NCI-H1930 (cell line): Measurements from ENCODE around the gene GPR153.

Source experiments
- DNase-seq, 2 experiments: peaks; one replicate each; lab custom pipeline; 2025; lab: John Stamatoyannopoulos, UW

Gene GPR153

DNA sequence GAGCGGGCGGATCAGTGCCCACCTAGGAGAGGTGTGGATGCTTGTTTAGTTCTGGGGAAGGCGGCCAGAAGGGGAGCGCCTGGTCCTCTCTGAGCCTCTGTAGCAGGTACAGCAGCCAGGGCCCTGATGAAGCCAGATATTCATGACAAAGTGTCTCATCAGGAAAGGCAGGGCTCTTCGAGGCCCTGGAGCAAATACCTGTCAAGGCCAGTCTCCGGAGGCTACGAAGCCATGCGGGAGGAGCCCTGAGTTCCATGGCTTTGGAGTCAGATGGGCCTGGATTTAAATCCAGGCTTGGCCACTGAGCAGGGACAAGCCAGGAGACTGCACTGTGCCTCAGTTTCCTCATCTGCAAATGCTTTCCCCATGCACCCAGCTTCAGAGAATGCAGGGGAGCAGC is 25.4 kb upstream of the GPR153 start:
- DNase-seq = no peak

DNA sequence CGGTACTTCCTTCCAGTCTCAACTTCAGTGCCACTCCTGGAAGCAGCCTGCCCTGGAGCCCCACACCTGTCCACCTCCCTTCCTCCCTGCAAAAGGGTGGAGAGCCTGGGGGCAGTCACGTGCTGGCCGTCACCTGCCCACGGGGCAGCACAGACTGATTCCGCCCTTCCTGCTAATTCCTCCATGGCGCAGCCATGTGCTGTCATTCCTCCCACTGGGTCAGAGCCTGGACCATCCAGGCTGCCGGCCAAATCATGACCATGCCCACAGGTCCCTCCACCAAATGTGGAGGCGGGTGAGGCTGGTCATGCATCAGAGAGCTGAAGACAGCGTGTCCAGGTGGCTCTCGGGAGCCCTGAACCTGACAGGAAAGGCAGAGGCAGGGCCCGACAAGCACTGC is 24.4 kb upstream of the GPR153 start:
- DNase-seq = no peak

DNA sequence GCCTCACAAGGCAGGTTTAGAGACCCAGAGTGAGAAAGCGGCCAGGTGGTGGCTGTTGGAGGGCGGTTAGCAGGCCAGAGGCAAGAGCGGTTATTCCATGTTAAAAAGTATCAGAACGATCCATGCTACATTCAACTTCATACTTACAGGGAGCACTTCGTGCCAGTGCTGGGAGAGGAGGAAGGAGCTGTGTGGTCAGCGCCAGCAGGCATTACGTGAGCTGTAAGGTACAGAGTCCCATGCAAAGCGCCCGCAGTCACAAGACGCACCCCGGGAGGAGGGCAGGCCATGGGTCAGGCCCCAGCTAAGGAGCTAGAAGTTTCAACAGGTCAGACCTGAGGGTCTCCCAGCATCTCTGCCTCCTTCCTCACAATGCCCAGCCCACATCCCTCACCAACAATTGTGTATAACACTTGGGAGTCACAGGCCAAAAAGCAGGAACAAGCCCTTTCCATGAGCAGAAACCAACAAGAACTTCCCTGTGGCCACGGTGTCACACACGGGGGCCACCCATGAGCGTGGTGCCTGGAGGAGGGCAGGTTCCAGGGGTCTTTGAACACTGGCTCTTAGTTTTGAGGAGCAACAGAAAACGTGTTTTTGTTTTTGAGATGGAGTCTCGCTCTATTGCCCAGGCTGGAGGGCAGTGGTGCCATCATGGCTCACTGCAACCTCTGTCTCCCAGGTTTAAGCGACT is 21.8 kb upstream of the GPR153 start:
- no peak for DNase-seq

DNA sequence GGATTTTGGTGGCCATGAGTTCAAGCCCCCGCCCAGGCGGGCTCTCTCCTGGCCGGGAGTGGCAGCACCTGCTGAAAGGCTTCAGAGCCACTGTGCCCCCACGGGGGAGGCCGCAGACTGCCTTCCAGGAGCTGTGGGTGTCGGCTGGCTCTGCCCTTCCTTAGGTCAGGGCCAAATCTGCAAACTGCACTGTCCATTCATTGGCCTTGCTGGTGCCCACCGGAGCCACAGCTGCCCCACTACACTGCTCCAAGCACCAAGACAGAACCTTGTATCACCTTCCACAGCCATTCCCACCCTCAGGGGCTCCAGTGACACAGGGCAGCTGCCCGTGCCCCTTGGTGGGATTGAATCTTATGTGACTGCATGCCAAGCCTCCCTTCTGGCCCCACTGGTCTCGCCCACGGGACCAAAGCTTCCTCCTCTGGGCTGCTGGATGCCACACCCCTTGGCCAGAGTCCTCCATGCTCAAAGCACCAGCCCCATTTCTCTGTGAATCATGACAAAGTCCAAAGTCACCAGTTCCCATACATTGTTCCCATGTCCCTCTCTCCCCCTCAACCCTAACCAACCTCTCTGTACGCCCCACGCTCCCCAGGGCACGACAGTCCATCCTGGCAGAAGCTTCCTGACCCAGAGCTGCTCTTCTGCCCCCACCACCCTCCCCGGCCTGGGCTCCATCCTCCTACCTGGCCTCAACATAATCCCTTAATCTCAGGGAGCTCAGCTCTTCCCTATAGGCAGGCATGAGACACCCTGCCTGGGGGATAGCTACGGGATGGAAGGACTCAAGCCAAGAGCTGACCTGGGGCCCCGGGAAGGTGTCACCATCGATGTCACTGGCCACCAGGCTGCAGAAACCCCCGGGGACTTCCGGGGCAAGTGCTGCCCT is 20.9 kb upstream of the GPR153 start:
- no peak for DNase-seq

DNA sequence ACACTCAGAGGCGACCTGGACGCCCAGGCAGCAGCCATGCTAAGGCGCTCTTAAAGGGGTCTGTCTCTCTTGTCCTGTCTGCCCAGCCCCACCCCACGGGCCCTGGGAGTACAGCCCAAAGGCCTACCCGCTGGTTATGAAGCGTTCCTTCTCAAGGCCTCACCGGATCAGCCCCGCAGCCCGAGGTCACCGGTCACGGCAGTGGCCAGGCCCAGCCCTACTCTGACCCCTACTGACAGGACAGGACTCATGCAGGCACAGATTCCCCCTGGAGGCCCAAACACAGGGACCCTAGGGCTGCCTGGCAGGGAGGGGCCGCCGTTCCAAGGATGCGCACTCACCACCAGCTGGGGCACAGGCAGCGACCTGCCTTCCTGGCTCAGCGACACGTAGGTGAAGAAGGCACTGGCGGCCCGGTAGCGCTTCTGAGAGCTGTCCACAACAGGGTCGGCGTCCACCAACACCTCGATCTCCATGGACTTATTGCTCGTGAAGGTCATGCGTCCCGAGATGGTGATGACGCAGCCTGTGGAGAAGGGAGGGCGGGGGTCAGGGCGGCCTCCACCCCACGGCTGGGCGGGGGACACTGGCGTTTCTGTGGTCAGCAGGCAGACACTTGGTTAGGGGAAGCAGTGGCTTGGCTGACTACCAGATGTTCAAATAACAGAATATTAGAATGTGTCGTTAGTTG is 20.0 kb upstream of the GPR153 start:
- DNase-seq = no peak

DNA sequence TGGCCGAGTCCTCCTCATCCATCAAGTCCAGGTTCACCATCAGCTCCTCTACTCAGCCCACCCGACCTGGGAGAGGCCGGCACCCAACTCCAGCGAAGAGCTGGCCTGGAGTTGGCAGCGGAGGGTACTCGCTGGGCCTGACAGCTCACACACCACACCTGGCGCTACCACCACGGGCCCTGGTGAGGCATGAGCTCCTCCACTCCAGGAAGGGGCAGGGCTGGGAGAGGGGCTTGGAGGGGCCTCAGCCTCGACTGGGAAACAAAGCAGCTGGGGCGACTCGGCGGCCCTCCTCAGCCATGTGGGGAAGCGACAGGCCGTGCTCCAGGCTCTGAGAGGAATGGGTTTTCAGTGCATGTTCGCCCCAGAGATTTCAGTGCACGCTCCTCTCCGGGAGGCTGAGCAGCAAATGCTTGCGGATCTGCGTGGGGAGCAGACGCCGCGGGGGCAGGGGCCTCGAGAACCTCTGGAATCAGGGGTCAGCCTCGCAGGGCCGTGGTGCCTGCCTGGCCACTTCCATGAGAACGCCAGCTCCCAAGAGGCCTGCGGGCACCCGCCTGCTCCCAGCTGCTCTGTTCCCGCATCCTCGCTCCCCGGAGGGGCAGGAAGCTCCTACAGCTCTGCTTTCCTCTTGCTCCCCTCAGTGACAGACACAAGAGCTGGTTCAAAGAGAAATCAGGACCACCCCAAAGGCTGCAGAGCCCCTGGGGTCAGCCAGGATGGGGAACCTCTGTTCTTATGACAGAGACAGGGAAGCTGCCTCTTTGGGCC is 18.9 kb upstream of the GPR153 start:
- no peak for DNase-seq

DNA sequence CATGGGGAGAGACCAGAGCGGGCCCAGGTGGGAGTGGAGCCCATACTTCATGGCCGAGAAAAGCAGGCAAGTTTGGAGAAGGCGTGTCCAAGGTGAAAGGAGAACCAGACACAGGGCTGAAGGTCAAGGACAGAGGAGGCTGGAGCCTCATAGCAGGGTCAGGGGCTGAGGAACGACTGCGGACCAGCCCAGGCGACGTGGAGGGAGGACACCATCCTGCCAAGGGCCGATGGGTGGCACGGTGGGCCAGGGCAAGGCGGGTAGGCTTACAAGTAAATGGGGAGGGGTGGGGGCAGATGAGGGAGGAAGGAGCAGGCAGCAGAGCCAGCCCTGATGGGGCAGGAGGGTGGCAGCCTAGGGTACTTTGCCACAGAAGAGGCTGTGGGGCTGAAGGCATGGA is 18.2 kb upstream of the GPR153 start:
- no peak for DNase-seq

DNA sequence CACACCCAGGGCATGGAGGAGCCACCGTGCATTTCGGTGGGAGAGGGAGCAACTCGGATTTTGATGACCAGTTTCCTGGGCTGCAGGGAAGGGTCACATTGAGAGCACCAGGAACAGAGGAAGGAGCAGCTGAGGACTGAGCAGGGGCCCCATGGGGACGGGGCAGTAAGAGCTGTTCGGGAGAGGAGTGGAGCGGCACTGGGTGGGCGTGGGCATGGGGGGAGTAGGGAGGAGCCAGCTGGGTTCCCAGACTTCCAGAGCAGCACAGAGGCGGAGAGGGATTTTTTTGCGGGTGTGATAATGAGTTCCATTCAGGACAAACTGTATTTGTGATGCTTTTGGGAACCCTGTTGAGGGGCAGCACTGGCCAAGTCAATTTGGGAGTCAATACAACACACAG is 17.4 kb upstream of the GPR153 start:
- no peak for DNase-seq

DNA sequence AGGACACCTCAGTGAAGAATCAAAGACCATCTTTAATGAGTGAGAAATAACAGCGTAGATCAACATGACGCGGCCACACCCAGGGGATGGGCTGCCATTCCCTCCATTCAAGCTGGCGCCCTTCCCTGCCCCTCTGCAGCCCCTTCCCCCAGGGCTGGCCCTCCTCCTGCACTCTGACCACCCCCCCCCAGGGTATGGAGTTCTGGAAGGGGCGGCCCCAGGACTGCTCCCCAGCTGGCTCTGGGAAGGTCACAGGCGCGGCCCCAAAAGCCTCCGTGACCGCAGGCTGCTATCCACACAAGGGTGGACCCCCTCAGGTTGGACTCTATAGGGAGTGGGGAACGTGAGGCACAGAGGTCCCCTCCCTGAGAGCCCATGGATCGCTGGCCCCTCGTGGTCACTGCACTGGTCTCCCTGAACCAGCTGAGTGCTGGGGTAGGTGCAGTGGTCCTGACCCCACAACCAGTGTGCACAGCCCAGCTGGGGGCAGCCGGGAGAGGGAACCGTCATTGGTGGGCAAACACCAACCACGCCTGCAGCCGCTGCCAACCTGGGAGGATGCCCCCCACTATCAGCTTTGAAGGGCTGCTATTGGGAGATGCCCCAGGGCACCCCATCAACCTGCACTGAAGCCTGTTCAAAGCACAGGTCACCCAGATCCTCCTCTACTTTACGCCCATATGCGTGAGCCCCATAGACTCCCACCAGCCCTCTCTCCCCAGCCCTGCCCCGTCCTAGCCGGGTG is 16.1 kb upstream of the GPR153 start:
- DNase-seq = no peak

DNA sequence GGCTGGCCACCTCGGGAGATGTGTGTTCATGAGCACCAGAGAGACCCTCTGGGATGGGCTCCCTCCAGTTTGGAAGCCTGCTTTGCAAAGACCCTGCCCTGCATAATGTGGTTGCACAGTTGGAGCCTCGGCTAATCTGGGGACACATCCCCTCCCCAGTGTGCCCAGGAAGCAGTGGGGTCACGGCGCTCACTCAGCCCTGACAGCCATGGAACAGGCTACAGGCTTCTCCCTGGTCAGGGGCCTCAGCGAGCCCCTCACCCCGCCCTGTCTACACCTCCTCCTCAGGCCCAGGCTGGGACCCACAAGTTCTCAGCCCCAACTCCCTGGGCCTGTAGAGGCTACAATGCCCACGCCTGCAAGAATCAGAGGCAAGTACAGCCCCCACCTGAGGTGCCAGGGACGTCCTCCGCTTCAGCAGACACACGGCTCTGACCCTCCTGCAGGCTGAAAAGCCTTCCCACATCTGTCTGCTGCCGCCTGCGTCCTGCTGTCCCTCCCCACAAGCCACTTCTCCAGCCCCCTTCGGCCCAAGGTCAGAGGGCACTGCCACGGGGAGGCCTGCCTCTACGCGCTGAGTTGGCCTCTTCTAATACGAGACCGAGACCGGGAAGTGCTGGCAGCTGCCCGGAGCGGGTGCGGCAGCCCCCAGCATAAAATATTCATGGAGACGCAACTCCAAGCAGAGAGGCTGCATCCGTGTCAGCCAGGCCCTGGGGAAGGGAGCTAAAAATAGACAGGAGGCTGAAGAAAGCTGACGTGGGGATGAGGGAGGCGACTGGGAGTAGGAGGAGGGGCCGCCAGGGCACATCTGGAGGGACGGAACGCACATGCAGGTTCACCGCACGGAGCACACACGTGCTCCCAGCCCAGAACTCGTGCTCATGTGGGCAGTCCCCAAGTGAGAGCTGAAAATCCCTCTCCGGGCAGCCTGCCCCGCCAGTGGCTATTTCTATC is 15.2 kb upstream of the GPR153 start:
- no peak for DNase-seq

DNA sequence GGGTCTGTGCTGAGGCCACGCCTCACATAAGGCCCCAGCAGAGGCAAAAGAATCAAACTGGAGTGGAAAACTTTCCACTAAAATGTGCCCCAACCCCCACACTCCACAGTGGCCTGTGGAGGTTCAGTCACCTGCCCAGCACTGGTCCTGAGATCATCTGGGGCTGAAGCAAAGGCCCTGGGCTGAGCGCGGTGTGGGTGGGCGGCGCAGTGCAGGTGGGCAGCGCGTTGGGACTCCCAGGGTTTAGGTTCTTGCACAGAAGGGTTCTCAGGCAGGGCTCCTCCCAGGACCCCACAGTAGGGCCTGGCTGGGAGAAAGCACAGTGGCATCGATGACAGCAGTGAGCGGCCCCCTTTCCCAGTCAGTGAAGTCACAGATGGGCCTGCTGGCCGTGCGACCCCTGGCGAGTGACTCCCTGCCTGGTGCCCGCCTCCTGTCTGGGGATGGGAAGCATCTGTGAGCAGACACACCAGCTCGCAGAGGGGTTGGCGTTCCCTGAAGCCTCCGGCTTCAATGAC is 13.8 kb upstream of the GPR153 start:
- no peak for DNase-seq

DNA sequence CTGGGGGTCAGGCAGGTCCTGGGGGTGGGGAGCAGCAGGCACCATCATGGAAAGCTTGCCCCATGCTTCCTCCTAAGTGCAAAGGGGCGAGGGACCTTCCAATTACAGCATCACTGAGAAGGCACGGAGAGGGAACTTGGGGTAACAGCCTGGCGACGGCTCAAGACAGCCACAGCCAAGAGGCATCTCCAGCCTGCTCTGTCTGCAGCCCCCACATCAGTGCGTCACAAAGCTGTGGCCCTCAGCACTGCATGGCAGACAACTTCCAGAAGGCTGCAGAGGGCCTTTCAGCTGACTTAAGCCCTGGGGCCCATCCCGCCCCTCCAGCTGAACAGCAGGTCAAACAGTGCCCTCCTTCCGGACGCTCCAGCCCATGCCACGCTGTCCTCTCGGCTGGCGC is 13.2 kb upstream of the GPR153 start:
- DNase-seq = no peak

DNA sequence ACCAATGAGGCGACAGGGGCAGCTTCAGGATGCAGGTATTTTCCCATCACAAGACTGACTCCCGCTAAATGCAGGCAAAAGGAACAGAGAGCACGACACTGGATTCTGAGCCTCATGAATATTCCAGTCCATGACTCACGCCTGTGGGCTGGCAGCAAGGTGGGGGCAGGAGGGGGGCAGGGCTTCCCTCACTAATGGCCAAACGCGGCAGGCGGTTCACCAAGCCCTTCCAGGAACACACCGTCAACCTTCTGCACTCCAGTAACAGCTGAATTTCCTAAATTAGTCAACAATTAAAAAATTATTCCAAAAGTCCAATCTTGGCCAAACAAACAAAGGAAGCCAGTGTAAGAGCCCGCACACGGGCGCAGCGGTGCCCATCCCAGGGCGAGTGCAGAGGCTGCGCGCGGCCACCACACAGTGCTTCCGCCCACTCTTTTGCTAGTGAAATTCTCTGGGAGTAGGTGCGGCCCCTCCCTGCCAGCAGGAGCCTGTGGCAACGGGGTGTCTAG is 12.5 kb upstream of the GPR153 start:
- no peak for DNase-seq

DNA sequence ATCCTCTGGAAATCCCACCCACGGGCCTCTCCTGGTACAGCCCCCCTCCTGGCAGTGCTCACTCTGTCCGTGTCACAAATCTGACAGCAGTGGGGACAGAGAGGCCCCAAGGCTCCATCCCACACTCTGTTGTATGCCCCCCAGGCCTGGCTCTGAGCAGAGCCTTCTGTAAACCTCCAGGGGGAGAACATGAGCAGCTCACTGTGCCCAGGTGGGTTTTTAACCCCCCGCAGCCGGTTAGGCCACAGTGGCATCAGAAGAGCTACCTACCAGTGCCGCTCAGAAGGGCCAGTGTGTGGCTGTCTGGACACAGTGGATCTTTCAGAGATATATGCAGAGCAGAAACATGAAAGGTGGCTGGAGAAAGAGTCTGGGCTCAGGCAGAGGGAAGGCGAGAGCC is 12.0 kb upstream of the GPR153 start:
- DNase-seq = no peak

DNA sequence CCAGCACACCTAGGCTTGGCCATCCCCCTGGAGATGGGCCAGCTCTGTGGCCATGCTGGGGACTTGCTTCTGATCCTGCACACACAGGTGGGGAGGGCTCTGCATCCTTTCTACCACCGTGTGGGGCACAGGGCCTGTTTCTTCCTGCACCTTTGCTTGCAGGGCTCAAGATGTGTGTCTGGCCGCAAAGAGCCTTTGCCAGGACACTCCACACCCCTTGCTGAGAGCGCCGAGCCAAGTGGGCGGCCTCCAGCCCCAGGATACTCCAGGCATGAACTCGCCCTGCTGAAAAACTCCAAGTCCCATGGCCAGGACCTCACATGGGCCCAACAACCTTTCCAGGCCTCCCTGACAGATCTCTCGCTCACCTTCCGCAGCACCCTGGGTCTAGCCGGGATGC is 11.6 kb upstream of the GPR153 start:
- no peak for DNase-seq

DNA sequence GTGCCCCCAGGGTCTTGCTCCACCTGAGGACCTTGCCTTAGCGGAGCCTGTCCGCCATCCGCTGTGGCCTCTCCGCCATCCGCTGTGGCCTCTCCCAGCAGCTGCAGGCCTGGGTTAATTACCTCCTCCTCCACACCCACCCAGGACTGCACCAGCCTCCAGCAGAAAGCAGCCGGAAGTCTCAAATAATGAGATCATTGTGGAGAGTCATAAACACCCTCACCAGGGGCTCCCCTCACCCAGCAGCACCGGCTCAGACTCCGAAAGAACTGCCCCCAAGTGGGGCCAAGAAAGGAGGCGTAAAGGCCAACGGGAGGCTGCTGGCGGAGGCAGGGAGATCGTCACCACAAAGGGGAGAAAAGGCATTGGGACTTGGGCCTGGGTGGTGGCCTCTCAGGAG is 10.7 kb upstream of the GPR153 start:
- DNase-seq = no peak

DNA sequence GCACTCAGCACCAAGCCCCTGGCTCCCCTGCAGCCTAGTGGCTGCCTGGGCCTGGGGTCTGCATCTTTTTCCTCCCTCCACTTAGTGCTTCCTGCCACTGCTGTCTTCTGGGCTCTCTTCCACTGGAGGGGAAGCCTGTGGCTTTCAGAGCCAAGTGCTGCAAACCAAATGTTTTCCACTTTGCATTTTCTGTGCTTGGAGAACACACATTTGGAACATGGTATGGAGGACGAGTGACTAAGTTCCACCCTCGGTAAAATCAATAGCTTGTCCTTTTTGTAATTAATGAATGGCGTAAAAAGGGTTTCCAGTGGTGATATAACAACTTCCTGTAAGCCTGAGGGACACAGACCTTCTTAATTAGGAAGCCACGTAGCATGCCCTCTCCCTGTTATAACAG is 10.1 kb upstream of the GPR153 start:
- no peak for DNase-seq

DNA sequence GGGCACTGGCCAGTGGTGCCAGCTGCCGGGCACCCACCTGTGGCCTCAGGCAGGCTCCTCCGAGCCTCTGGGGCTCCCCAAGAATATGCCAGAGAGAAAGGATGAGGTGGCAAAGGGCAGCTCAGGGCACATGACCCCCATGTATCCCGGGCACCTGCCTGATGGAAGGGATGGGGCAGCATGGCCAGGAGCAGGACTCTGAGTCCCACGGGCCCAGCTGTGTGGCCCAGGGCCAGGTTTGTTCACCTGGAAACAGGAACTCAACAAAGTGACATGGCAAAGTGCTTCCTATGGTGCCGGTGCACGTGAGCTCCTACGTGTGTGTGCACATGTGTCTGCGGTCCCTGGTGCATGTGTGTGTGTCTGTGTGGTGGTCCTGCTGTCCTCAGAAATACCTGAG is 9.5 kb upstream of the GPR153 start:
- DNase-seq = no peak

DNA sequence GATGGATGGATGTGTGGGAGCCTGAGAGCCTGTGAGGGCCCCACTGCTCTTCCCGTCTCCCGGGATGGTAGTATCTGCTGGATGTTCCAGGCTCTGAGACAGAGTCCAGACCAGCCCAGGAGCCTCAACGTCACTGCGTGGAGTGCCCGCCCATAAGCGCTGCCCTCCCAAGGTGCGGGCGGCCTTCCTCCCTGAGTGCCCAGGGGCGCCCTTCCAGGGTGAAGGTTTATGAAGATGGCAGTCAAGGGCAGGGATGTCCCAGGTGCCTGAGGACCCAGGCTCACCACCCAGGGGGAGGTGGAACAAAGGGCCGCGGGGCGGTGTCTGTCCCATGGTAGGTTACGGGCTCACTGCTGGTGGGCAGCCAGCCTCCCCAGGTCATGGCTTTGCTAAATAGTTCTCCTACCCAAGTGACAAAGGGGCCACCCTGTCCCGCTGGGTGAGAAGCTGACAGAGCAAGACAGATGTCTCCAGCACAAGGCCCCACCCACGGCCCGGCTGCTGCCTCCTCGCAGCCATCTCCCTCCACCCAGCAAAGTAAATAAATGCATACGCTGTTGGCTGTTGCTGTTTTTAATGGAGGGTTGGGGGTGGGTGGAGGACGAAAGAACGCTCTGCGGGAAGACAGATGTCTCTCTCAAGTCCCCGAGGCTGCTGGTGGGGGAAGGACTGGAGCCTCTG is 9.0 kb upstream of the GPR153 start:
- no peak for DNase-seq
